Smooth muscle cell (in vitro differentiated cells): Measurements from ENCODE around the gene KRTAP19-8. TPM values are rescaled to one million over a fixed set of nuclear protein-coding genes. Genes with fewer than 3 reads are reported as not detected.

Experiments used
- polyA plus RNA-seq: library from polyadenylated mRNA; unstranded; fragments of >200 nt; fragmentation: Nextera tagmentation; extraction: Ambion mirVana; gene quantifications from 2 replicates; pipeline ENCODE4 v1.2.1, GENCODE V29; 2016
- total RNA-seq: library from RNA; depleted of rRNA; stranded (reverse); fragments of >200 nt; gene quantifications from 2 replicates; pipeline ENCODE4 v1.2.3, GENCODE V29; 2014

Gene KRTAP19-8
- total and polyA plus RNA-seq, 2 experiments from 2014 or later = not detected

Other genes starting within 250 kb of the KRTAP19-8 start
- gene KRTAP8-1, start 225.2 kb downstream of the KRTAP19-8 start, total RNA-seq = not detected in 2 replicates
- gene KRTAP8-1, start 225.2 kb downstream of the KRTAP19-8 start, polyA plus RNA-seq = not detected in 2 replicates
- gene KRTAP7-1, start 208.7 kb downstream of the KRTAP19-8 start, total RNA-seq = 0.94 TPM in 1 of 2 replicates, not detected in the other
- gene KRTAP7-1, start 208.7 kb downstream of the KRTAP19-8 start, polyA plus RNA-seq = 0.62 TPM in 1 of 2 replicates, not detected in the other
- gene KRTAP11-1, start 156.9 kb downstream of the KRTAP19-8 start, total RNA-seq = not detected in 2 replicates
- not detected in 2 replicates for gene KRTAP11-1, start 156.9 kb downstream of the KRTAP19-8 start, polyA plus RNA-seq